ENCODE measurements around the gene CPN1. TPM values are rescaled to one million over a fixed set of nuclear protein-coding genes. Genes with fewer than 3 reads are reported as not detected.

CPN1 gene
- total and polyA plus RNA-seq, 2 experiments from 2014 or later: 0.32 TPM; not detected in 1

- TF ChIP-seq ZNF462 (CRISPR knock-in tag; IDR thresholded peaks at IDR 0.05) (no peak), REST (IDR thresholded peaks at IDR 0.05; ENCODE audit: unreplicated experiment) (no peak), POLR2AphosphoS5 (IDR thresholded peaks at IDR 0.05; ENCODE audit: low read depth) (no peak), CREB1 (CRISPR knock-in tag; IDR thresholded peaks at IDR 0.05; ENCODE audit: low read depth) (no peak)
These were observed 59.3 kb downstream of the CPN1 start (continued) for GRCh38 chr10:100022403-100022802.

GRCh38 chr10:100021322-100021721, 60.3 kb downstream of the CPN1 start:
- no peaks in the 10 kb centered on the region for H3K36me3 ChIP-seq (ENCODE audit: insufficient read depth)
- H3K4me1 ChIP-seq (ENCODE audit: insufficient read depth): peaks cover 8% of the 10 kb centered on the region; the same call in 1 of the 2 replicates
- H3K27me3 ChIP-seq (ENCODE audit: insufficient read depth): no peaks in the 10 kb centered on the region
- Mint-ChIP-seq H3K4me1 (peaks cover 13% of the 10 kb centered on the region; the same call in 2 of the 3 replicates), H3K27ac (no peak overlapping the region), H3K36me3 (ENCODE audit: low read depth) (no peaks in the 10 kb centered on the region), H3K27me3 (ENCODE audit: insufficient read depth, low read depth, poor library complexity) (no peaks in the 10 kb centered on the region), H3K9me3 (peaks cover 7% of the 10 kb centered on the region; the same call in 2 of the 3 replicates), H3K4me3 (no peak overlapping the region)
- no peaks in the 10 kb centered on the region for H3K9me2 ChIP-seq (ENCODE audit: insufficient read depth)
- no peak overlapping the region for H3K27ac ChIP-seq (ENCODE audit: low read depth)
- no peak overlapping the region for H3K4me3 ChIP-seq
- H3K79me2 ChIP-seq (replicated peaks; ENCODE audit: insufficient read depth): no peaks in the 10 kb centered on the region
- DNase-seq (ENCODE audit: low spot score): no peak
- H3K4me2 ChIP-seq: no peak overlapping the region
- ATAC-seq: no peak
- no peaks in the 10 kb centered on the region for H3F3A ChIP-seq (replicated peaks; ENCODE audit: low read depth)
- H2AFZ ChIP-seq: peak overlapping the region; percentile 93
- H4K20me1 ChIP-seq (replicated peaks; ENCODE audit: insufficient read depth): no peaks in the 10 kb centered on the region
- TF ChIP-seq ZNF462 (CRISPR knock-in tag; IDR thresholded peaks at IDR 0.05): no peak
